Coronary artery (tissue), 2 donors: Measurements from ENCODE around the gene B3GALT2.

Experiments used
- DNase-seq: peaks from one replicate; pipeline ENCODE4 v3.0.0-alpha.2; 2017; ENCODE audit warnings: low spot score
- H3K27ac ChIP-seq, 2 donors: fragments of 200-600 bp; sonication (generic); one replicate each; pipeline ENCODE4 v1.5.1; 2016 to 2019
- H3K4me3 ChIP-seq: fragments of 200-600 bp; sonication (generic); 2 replicates; pipeline ENCODE4 v1.5.1; 2016; ENCODE audit warnings: mild to moderate bottlenecking, moderate library complexity
- TF ChIP-seq, protein P1 (sequence below): fragments of 200-600 bp; sonication (generic); IDR thresholded peaks from one replicate; pipeline ENCODE4 v1.5.1; 2019; ENCODE audit warnings: antibody characterized with exemption

B3GALT2 gene

DNA sequence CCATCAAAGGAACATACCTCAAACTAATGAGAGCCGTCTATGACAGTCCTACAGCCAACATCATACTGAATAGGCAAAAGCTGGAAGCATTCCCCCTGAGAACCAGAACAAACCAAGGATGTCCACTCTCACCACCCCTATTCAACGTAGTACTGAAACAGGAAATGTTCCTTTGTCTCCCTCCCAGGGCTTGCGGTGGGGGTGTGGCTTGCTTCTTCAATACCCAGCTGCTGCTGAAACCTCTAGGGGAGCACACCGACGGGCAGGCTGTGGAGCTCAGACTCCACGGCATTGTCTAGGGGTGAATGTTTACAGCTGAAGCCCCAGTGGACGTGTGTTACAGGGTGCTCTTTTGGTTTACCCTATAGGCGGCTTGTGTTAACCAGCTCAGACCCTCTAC lies 30.5 kb upstream of the B3GALT2 start:
- no peak overlapping the region for H3K4me3 ChIP-seq
- DNase-seq: no peak
- no peak overlapping the region for H3K27ac ChIP-seq
- TF ChIP-seq, protein P1, sequence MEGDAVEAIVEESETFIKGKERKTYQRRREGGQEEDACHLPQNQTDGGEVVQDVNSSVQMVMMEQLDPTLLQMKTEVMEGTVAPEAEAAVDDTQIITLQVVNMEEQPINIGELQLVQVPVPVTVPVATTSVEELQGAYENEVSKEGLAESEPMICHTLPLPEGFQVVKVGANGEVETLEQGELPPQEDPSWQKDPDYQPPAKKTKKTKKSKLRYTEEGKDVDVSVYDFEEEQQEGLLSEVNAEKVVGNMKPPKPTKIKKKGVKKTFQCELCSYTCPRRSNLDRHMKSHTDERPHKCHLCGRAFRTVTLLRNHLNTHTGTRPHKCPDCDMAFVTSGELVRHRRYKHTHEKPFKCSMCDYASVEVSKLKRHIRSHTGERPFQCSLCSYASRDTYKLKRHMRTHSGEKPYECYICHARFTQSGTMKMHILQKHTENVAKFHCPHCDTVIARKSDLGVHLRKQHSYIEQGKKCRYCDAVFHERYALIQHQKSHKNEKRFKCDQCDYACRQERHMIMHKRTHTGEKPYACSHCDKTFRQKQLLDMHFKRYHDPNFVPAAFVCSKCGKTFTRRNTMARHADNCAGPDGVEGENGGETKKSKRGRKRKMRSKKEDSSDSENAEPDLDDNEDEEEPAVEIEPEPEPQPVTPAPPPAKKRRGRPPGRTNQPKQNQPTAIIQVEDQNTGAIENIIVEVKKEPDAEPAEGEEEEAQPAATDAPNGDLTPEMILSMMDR: no peak

DNA sequence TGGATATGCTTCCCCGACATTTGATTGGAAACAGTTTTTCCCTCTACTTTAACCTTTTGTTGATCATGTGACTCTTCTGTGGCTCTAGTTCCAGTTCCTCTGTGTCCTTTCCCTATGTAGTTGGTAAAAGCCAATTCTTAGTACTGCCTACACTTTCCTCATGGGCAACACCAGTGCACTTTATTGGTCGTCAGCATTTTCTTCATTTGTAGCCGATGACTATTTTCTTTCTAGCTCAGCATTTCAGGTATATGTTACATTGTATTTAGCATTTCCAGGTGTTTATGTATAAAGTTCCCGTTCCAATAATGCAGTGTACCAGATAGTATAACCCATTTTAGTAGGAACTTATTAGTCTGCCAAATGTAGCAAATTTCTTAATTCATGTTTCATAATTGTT lies 27.6 kb upstream of the B3GALT2 start:
- DNase-seq: no peak
- TF ChIP-seq, protein P1: no peak

GRCh38 chr1:193212637-193213036 lies 26.2 kb upstream of the B3GALT2 start:
- H3K27ac ChIP-seq: no peak overlapping the region
- TF ChIP-seq, protein P1: no peak
- no peak overlapping the region for H3K4me3 ChIP-seq
- no peak for DNase-seq

More for the DNA sequence above, 27.6 kb upstream of the B3GALT2 start:
- Histone ChIP-seq H3K4me3 (no peak overlapping the region), H3K27ac (no peak overlapping the region)

GRCh38 chr1:193211539-193211938 lies 25.1 kb upstream of the B3GALT2 start:
- no peak overlapping the region for H3K27ac ChIP-seq
- H3K4me3 ChIP-seq: no peak overlapping the region
- TF ChIP-seq, protein P1: no peak
- DNase-seq: no peak

DNA sequence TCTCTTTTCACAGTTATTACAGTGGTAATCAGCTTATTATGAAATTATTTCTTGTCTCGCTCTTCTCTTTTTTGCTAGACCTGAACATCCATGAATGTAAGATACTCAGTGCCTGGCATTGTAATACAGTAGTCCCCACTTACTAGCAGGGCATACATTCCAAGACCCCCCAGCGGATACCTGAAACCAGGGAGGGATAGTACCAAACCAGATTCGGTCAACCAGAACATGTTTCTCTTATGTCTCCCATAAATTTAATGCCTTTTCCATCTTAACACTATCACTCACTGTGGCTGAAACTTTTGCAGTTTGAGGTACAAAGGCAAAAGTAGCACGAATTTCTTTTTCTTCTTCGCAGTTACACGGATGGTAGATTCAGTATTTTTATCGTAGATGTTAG lies 24.6 kb upstream of the B3GALT2 start:
- Histone ChIP-seq H3K27ac (no peak overlapping the region), H3K4me3 (no peak overlapping the region)
- TF ChIP-seq, protein P1: no peak
- DNase-seq: no peak

DNA sequence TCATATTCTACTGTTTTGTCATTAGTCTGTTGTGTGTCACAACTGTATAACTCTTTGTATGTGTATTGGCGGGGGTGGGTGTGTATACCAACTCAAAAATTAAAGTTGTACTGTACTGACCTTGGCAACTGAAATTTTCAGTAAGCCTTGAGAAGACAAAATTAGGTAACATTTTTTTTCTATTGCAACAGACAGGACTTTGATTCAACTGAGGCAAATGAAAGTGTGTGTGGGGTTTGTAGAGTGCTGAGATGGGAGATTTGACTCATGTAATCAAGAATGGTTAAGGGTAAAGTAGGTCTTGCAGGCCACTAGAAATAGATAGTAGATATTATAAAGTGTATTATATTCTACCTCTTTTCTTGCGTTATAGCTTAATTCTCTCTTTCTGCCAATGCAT lies 14.6 kb upstream of the B3GALT2 start:
- H3K4me3 ChIP-seq: no peak overlapping the region
- TF ChIP-seq, protein P1: no peak
- no peak for DNase-seq
- no peak overlapping the region for H3K27ac ChIP-seq

DNA sequence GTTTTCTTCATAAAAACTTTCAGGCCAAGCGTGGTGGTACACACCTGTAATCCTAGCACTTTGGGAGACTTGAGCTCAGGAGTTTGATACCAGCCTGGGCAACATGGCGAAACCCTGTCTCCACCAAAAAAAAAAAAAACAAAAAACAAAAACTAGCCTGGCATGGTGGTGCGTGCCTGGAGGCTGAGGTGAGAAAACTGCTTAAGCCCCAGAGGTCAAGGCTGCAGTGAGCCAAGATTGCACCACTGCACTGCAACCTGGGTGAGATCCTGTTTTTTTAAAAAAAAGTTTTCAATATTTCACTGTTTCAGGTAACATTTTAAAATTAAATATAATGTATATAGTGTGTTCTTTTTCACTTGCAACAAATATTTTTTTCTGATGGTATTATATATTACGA lies 13.5 kb upstream of the B3GALT2 start:
- Histone ChIP-seq H3K27ac (no peak overlapping the region), H3K4me3 (no peak overlapping the region)
- TF ChIP-seq, protein P1: no peak
- no peak for DNase-seq
